Duodenal mucosa (tissue), 2 donors: ENCODE measurements around the gene TMTC4.

ENCODE experiments used
- H3K27ac ChIP-seq: one replicate; pipeline ENCODE4 v1.7.0; 2013; ENCODE audit warnings: low read depth, low read length
- H3K27me3 ChIP-seq, 2 donors: one replicate each; pipeline ENCODE4 v1.7.0; 2013; ENCODE audit warnings: low read length in 2 of 2, control low read depth in 1 of 2; ENCODE audit not compliant: insufficient read depth in 2 of 2, control insufficient read depth in 1 of 2
- H3K36me3 ChIP-seq, 2 donors: one replicate each; pipeline ENCODE4 v1.7.0; 2013; ENCODE audit warnings: low read length in 2 of 2, control low read depth in 1 of 2; ENCODE audit not compliant: insufficient read depth in 2 of 2, control insufficient read depth in 1 of 2
- H3K4me1 ChIP-seq, 2 donors: one replicate each; pipeline ENCODE4 v1.7.0; 2013; ENCODE audit warnings: low read length in 2 of 2, control low read depth in 1 of 2; ENCODE audit not compliant: insufficient read depth in 2 of 2, control insufficient read depth in 1 of 2
- H3K4me3 ChIP-seq, 2 donors: one replicate each; pipeline ENCODE4 v1.7.0; 2013; ENCODE audit warnings: low read length in 2 of 2, low read depth in 1 of 2
- H3K9ac ChIP-seq, 2 donors: one replicate each; pipeline ENCODE4 v1.7.0; 2013; ENCODE audit warnings: low read length in 2 of 2, low read depth in 1 of 2
- H3K9me3 ChIP-seq, 2 donors: one replicate each; pipeline ENCODE4 v1.7.0; 2013; ENCODE audit warnings: low read length in 2 of 2, control low read depth in 1 of 2; ENCODE audit not compliant: control insufficient read depth in 1 of 2

TMTC4 gene

DNA sequence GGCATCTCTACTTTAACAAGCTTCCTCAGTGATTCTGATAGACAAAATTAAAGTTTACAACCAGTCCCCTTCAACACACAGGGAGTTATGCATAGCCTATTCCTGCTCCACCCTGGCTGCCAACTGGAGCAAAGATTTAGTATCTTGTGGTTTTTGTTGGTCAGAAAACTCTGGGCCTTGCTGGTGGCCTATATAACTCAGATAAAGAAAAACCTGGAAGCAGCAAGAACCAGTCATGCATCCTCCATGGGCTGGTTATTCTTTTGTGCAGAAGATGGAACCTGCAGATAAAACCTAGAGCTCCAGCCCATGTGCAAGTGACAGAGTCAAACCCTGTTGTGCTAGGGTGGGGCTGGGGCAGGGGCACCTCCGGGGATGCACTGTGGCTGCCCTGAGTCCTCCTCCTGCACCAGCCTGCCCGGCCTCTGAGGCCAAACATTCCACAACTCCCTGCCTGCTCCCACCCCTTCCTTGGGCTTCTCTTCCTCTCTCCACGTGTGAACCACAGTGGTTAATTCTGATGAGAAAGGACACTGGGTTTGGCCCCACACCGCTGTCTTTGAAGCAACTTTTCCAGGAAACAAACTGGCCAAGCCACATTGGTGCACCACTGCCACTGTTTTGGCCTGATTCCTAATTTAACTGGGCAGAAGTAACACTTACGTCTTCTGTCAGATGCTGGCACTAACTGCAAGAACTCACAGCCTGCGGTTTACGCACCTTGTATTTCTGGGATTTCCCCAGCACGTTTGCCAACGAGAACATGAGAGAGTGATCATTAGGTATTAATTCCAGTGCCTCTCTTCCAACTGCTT, 62.7 kb downstream of the TMTC4 start:
- Histone ChIP-seq H3K27ac (no peak overlapping the region), H3K4me3 (no peak overlapping the region)

DNA sequence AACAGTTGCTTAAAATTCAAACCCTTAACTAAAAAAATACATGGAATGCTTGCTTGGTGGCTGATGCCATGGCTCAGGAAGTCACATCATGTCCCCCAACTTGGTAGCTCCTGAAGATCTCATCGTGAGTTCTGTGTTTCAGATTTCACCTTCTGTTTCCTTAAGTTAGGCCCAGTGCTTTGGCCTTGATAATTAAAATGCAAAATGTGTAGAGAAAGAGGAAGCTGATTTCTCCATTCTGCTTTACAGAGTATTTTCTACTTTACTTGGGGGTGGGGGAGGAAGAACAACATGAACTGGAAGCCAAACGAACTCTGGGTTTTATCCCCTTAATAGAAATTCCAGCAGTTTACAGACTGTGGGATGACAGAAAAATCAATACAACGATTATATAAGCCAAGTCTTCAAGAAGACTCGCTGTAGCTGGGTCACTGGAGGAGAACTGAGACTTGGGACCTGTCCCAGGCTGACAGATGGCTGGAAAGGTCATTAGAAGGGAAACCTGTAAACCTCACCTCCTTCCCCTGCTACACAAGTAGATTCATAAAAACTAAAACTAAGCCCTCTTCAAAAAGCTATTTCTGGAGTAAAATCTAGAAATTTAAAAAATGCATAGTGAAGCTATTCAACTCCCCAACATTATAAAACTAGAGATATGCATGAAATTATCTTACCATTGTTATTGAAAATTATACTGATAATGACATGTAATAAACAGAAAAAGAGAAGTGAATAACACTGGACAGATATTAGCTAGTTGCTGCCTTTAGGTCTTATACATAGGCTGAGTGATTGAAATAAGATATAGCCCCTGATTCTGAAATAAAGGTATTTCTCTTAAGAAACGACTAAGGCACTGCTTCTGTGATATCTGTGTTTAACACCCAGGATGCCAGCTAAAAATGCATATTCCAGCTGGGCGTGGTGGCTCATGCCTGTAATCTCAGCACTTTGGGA, 63.9 kb downstream of the TMTC4 start:
- H3K27ac ChIP-seq: no peak overlapping the region
- no peaks in the 10 kb centered on the region for H3K9me3 ChIP-seq
- H3K4me3 ChIP-seq: no peak overlapping the region
- peaks cover 7 to 15% of the 10 kb centered on the region in 2 donors for H3K4me1 ChIP-seq
- no peak overlapping the region for H3K9ac ChIP-seq
- no peaks in the 10 kb centered on the region for H3K27me3 ChIP-seq
- H3K36me3 ChIP-seq: peaks cover 0 to 17% of the 10 kb centered on the region in 2 donors

More for the DNA sequence above, 62.7 kb downstream of the TMTC4 start:
- H3K9me3 ChIP-seq: no peaks in the 10 kb centered on the region
- H3K27me3 ChIP-seq: no peaks in the 10 kb centered on the region
- H3K36me3 ChIP-seq: peaks cover 0 to 6% of the 10 kb centered on the region in 2 donors
- peaks cover 7 to 15% of the 10 kb centered on the region in 2 donors for H3K4me1 ChIP-seq
- no peak overlapping the region for H3K9ac ChIP-seq

DNA sequence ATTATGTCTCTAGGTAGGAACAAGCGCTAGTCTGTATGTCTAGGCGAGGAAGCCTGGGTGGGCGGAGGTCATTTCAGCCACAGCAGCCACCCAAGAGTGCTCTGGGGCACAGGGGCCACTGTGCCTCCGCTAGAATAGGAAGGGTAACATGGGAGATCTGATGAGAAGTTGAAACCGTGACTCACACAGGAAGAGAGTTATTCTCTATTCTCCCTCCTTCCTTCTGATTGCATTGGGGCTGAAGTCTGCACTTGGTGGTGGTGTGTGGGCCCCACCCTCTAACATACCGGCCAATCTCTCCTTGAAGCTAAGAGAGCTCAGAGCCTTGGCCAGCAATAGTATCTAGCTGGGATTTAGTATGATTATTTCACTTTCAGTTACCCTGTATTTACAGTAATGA, 65.7 kb downstream of the TMTC4 start:
- Histone ChIP-seq H3K4me3 (no peak overlapping the region), H3K36me3 (peaks cover 0 to 26% of the 10 kb centered on the region in 2 donors), H3K27me3 (no peaks in the 10 kb centered on the region), H3K9me3 (no peaks in the 10 kb centered on the region), H3K9ac (no peak overlapping the region), H3K4me1 (peaks cover 7 to 15% of the 10 kb centered on the region in 2 donors), H3K27ac (no peak overlapping the region)

DNA sequence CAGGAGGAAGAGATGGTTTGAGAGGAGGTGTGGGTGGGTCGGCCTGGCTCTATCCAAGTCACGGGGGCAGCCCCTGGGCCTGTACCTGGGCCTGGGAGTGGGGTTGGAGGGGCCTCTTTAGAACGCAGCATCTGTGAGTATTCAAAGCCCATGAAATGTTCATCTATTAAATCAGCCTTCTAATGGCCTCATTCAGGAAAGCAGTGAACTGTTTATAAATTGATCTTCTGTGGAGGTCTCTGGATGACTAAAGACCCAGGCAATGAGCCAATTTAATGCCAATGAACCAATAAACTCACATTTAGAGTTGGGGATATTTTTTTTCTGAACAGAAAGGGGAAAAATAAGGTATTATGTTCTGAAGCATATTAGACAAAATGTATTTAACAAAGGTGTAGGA, 66.1 kb downstream of the TMTC4 start:
- H3K4me3 ChIP-seq: no peak overlapping the region
- peaks cover 0 to 26% of the 10 kb centered on the region in 2 donors for H3K36me3 ChIP-seq
- peaks cover 7 to 15% of the 10 kb centered on the region in 2 donors for H3K4me1 ChIP-seq
- no peak overlapping the region for H3K9ac ChIP-seq
- no peak overlapping the region for H3K27ac ChIP-seq
- no peaks in the 10 kb centered on the region for H3K9me3 ChIP-seq
- H3K27me3 ChIP-seq: no peaks in the 10 kb centered on the region

DNA sequence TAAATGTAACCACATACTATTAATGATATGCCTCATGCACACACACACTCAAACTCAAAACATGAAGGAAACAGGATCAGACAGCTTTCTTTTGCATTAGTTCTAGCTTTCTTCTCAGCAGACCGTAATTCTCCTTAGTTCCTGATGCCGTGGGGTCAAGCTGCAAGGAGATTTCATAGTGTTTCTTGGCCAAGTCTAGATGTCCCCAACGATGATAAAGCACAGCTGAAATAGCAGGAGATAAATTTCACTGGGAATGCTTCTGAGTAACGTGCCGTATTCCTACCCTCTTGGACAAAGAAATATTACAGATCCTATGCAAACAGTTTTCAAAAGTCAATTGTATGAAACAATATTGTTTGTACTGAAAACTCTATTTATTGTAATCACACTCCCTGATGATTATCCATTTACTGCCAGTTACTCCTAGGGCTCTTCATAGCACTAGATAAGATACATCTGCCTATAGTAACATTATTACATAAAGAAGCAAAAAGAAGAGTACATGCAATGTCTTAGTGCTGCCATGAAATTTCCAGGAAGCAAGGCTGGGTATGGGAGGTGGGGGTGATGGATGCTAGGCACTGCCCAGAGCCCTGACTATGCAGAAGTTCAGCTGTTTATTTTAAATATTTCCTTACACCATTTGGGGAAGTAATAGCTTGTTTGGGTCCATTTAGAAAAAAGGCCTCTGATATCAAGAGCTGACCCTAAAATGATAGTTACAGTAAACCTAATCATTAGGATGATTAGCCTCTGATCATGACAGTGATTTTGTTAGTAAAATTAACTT, 69.5 kb downstream of the TMTC4 start:
- no peak overlapping the region for H3K27ac ChIP-seq

DNA sequence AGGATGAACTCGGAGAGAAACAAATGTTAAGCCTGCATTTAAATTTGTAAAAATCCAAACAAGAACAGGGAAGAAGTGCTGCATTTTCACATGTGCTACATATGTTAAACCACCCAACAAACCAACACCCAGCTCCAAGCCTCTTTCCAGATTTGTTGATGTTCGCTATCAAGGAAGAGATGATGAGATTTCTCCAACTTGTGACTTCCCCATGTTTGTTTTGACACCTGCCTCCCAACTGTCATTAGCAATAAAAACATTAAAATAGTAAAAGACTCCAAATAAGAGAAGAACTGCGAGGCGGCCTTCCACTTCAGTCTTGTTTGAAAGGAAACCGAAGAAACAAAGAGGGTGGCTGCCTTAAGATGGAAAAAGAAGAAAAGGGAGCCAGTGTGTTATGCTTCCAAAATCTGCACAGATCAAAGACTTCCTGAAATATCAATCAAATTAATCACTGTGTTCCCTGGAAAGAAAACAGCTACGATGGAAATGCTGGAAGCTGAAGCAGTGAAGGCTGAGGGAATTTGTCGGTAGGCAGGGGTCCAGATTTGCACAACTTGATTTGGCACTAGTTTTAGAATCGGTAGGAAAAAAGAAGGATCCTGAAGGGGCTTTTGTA, 72.0 kb downstream of the TMTC4 start:
- Histone ChIP-seq H3K36me3 (peaks cover 0 to 20% of the 10 kb centered on the region in 2 donors), H3K27me3 (no peaks in the 10 kb centered on the region), H3K9me3 (no peaks in the 10 kb centered on the region), H3K27ac (no peak overlapping the region), H3K4me1 (no peaks in the 10 kb centered on the region), H3K4me3 (no peak overlapping the region), H3K9ac (no peak overlapping the region)

More for the DNA sequence above, 69.5 kb downstream of the TMTC4 start:
- Histone ChIP-seq H3K9ac (no peak overlapping the region), H3K9me3 (no peaks in the 10 kb centered on the region), H3K4me3 (no peak overlapping the region), H3K36me3 (peaks cover 0 to 20% of the 10 kb centered on the region in 2 donors), H3K27me3 (no peaks in the 10 kb centered on the region), H3K4me1 (peaks cover 7 to 9% of the 10 kb centered on the region in 2 donors)

DNA sequence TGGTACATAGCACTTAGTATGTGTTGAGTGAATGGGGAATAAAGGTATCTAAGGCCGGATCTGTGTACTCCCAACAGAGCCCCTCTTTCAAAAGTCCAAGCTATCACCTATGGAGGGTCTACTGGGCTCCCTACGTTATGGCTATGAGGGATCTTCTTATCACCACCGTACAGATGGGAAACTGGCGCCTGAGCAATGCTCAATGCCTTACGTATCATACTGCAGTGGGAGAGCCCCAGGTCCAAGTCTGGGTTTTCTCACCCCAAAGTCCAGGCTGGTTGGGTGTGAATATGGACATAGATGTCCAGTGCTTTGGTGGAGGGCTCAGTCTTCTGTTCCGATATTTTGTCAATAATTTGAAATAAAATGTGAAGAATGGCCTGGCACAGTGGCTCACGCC, 72.9 kb downstream of the TMTC4 start:
- no peaks in the 10 kb centered on the region for H3K4me1 ChIP-seq
- H3K27ac ChIP-seq: no peak overlapping the region
- no peaks in the 10 kb centered on the region for H3K9me3 ChIP-seq
- no peak overlapping the region for H3K9ac ChIP-seq
- peaks cover 0 to 19% of the 10 kb centered on the region in 2 donors for H3K36me3 ChIP-seq
- no peaks in the 10 kb centered on the region for H3K27me3 ChIP-seq
- no peak overlapping the region for H3K4me3 ChIP-seq

DNA sequence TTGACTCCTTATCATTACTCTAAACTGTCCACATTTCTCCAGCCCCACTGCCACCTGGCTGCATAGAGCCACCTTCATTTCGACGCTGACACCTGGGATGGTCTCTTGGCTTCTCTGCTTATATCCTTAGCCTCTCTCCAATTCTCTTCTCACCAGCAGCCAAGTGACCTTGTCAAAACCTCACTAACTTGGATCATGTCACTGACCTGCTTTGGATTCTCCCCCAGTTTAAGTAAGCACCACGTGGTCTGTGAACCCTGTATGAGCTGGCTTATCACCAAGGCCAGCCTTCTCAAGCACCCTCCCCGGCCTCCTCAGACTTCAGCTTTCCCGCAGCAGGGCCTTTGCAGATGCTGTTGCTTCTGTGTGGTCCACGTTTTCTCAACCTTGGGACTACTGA, 73.7 kb downstream of the TMTC4 start:
- H3K4me3 ChIP-seq: no peak overlapping the region
- no peaks in the 10 kb centered on the region for H3K9me3 ChIP-seq
- H3K27ac ChIP-seq: no peak overlapping the region
- peaks cover 0 to 12% of the 10 kb centered on the region in 2 donors for H3K36me3 ChIP-seq
- H3K4me1 ChIP-seq: no peaks in the 10 kb centered on the region
- H3K27me3 ChIP-seq: no peaks in the 10 kb centered on the region
- H3K9ac ChIP-seq: no peak overlapping the region

DNA sequence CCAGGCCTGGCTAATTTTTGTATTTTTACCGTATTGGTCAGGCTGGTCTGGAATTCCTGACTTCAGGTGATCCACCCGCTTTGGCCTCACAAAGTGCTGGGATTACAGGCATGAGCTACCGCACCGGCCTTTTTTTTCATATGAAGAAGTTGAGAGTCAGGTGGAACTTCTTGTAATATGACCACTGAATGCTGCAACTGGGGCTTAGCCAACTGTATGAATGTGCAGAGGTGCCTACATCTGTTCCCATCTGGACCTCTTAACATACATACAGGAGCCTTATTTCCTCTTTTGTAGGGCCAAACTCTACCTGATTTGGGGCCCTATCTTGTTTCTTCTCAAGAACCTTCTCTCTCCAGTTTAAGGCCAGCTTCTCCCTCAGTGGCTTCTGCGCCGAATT, 74.1 kb downstream of the TMTC4 start:
- H3K27ac ChIP-seq: no peak overlapping the region
- no peaks in the 10 kb centered on the region for H3K27me3 ChIP-seq
- no peaks in the 10 kb centered on the region for H3K4me1 ChIP-seq
- H3K36me3 ChIP-seq: peaks cover 0 to 8% of the 10 kb centered on the region in 2 donors
- no peak overlapping the region for H3K4me3 ChIP-seq
- no peak overlapping the region for H3K9ac ChIP-seq
- no peaks in the 10 kb centered on the region for H3K9me3 ChIP-seq
